Chondrocyte (in vitro differentiated cells): Measurements from ENCODE around the gene MGAT4A. TPM values are rescaled to one million over a fixed set of nuclear protein-coding genes. Genes with fewer than 3 reads are reported as not detected.

Source experiments
- DNase-seq: peaks from one replicate; pipeline ENCODE4 v3.0.0; 2021; ENCODE audit warnings: mixed read lengths, low spot score
- H3K27ac Mint-ChIP-seq: one replicate; pipeline ENCODE4 v1.8.0; 2021; ENCODE audit warnings: mild to moderate bottlenecking, moderate library complexity, mixed read lengths; ENCODE audit not compliant: unreplicated experiment
- H3K27me3 Mint-ChIP-seq: 2 replicates; pipeline ENCODE4 v1.8.0; 2021; ENCODE audit warnings: low read depth, mixed read lengths
- H3K36me3 Mint-ChIP-seq: 2 replicates; pipeline ENCODE4 v1.8.0; 2021; ENCODE audit warnings: low read depth, mixed read lengths
- H3K4me1 Mint-ChIP-seq: 2 replicates; pipeline ENCODE4 v1.8.0; 2021; ENCODE audit warnings: low read depth, mild to moderate bottlenecking, mixed read lengths
- H3K4me3 Mint-ChIP-seq: one replicate; pipeline ENCODE4 v1.8.0; 2021; ENCODE audit warnings: mild to moderate bottlenecking, moderate library complexity, mixed read lengths; ENCODE audit not compliant: unreplicated experiment
- H3K9me3 Mint-ChIP-seq: 2 replicates; pipeline ENCODE4 v1.8.0; 2021; ENCODE audit warnings: low read depth, mixed read lengths
- total RNA-seq: library from RNA; stranded (reverse); gene quantifications from 3 replicates; pipeline ENCODE4 v1.2.1, GENCODE V29; 2021
- TF ChIP-seq, protein P1 (sequence below): fragments of 200-600 bp; sonication (generic); IDR thresholded peaks from 2 replicates; pipeline ENCODE4 v1.5.0; 2021; ENCODE audit warnings: antibody characterized with exemption, mild to moderate bottlenecking, moderate library complexity

Gene MGAT4A
- total RNA-seq, 1 donor from 2014 or later = 2.1 TPM

DNA sequence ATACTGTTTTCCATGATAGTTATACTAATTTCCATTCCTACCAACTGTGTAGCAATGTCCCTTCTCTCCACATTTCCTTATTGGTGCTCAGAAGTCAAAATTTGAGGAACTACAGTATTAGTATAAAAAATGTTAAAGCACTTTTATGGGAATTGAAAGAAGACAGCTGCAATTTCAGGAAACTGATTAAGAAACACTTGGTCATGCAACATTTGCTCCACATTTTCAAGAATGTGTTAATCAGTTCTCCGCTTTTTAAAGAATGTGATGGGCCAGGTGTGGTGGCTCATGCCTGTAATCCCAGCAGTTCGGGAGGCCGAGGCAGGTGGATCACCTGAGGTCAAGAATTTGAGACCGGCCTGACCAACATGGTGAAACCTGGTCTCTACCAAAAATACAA, 33.6 kb upstream of the MGAT4A start:
- H3K36me3 Mint-ChIP-seq = peaks cover 3% of the 10 kb centered on the region
- peaks cover 20% of the 10 kb centered on the region for H3K4me1 Mint-ChIP-seq
- H3K27ac Mint-ChIP-seq = no peak overlapping the region
- peaks cover 7% of the 10 kb centered on the region for H3K9me3 Mint-ChIP-seq
- TF ChIP-seq, protein P1, sequence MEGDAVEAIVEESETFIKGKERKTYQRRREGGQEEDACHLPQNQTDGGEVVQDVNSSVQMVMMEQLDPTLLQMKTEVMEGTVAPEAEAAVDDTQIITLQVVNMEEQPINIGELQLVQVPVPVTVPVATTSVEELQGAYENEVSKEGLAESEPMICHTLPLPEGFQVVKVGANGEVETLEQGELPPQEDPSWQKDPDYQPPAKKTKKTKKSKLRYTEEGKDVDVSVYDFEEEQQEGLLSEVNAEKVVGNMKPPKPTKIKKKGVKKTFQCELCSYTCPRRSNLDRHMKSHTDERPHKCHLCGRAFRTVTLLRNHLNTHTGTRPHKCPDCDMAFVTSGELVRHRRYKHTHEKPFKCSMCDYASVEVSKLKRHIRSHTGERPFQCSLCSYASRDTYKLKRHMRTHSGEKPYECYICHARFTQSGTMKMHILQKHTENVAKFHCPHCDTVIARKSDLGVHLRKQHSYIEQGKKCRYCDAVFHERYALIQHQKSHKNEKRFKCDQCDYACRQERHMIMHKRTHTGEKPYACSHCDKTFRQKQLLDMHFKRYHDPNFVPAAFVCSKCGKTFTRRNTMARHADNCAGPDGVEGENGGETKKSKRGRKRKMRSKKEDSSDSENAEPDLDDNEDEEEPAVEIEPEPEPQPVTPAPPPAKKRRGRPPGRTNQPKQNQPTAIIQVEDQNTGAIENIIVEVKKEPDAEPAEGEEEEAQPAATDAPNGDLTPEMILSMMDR = no peak
- H3K27me3 Mint-ChIP-seq = peaks cover 32% of the 10 kb centered on the region
- no peak for DNase-seq
- H3K4me3 Mint-ChIP-seq = no peak overlapping the region

DNA sequence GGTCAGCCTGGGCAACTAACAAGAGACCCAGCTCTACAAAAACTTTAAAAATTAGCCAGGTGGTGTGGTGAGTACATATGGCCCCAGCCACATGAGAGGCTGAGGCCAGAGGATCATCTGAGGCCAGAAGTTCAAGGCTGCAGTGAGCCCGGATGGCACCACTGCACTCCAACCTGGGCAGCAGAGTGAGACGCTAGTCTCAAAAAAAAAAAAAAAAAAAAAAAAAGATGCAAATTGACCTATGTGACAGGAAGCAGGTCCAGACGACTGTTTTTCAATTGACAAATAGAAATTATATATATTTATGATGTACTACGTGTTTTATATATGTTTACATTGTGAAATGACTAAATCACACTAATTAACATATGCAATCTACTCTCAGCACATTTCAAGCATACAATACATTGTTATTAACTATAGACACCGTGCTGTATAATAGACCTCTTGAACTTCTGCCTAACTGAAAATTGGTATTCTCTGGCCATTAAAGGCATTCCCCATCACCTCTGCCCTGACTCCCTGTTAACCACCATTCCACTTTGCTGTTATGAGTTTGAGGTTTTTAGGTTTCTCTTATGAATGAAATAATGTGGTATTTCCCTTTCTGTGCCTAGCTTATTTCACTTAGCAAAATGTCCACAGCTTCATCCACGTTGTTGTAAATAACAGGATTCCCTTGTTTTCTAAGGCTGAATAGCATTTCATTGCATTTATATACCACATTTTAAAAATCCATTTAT, 32.4 kb upstream of the MGAT4A start:
- TF ChIP-seq, protein P1 = no peak
- peaks cover 14% of the 10 kb centered on the region for H3K4me1 Mint-ChIP-seq
- no peak overlapping the region for H3K4me3 Mint-ChIP-seq
- H3K27me3 Mint-ChIP-seq = peaks cover 32% of the 10 kb centered on the region
- H3K27ac Mint-ChIP-seq = no peak overlapping the region
- DNase-seq = no peak
- peaks cover 3% of the 10 kb centered on the region for H3K36me3 Mint-ChIP-seq
- no peaks in the 10 kb centered on the region for H3K9me3 Mint-ChIP-seq

GRCh38 chr2:98761909-98762308, 31.0 kb upstream of the MGAT4A start:
- TF ChIP-seq, protein P1 = no peak
- Mint-ChIP-seq H3K9me3 (no peaks in the 10 kb centered on the region), H3K4me3 (no peak overlapping the region), H3K36me3 (peaks cover 3% of the 10 kb centered on the region), H3K4me1 (peaks cover 25% of the 10 kb centered on the region), H3K27ac (no peak overlapping the region), H3K27me3 (peaks cover 32% of the 10 kb centered on the region)
- DNase-seq = no peak

GRCh38 chr2:98761267-98761781, 30.4 kb upstream of the MGAT4A start:
- TF ChIP-seq, protein P1 = no peak
- Mint-ChIP-seq H3K9me3 (no peaks in the 10 kb centered on the region), H3K36me3 (peaks cover 3% of the 10 kb centered on the region), H3K27ac (no peak overlapping the region), H3K27me3 (peaks cover 32% of the 10 kb centered on the region), H3K4me3 (no peak overlapping the region), H3K4me1 (peaks cover 25% of the 10 kb centered on the region)
- no peak for DNase-seq

GRCh38 chr2:98759827-98760625, 29.1 kb upstream of the MGAT4A start:
- Mint-ChIP-seq H3K4me1 (peaks cover 21% of the 10 kb centered on the region), H3K36me3 (no peaks in the 10 kb centered on the region), H3K27ac (no peak overlapping the region), H3K4me3 (no peak overlapping the region), H3K9me3 (no peaks in the 10 kb centered on the region), H3K27me3 (peaks cover 26% of the 10 kb centered on the region)
- TF ChIP-seq, protein P1 = no peak
- no peak for DNase-seq
